Fibroblast of lung (primary cell): ENCODE measurements around the gene EWSR1. TPM values are rescaled to one million over a fixed set of nuclear protein-coding genes. Genes with fewer than 3 reads are reported as not detected.

Experiments
- DNase-seq, 2 donors: peaks; one replicate each; pipeline versions ENCODE4 v3.0.0 to v3.0.0-alpha.2; 2010; ENCODE audit warnings: low read depth in 2 of 2
- H2AFZ ChIP-seq: 2 replicates; pipeline ENCODE4 v1.5.1; 2012; ENCODE audit warnings: low read length, control low read depth, inconsistent platforms
- H3K27ac ChIP-seq: 2 replicates; pipeline ENCODE4 v1.5.1; 2011; ENCODE audit warnings: low read length, control low read depth; ENCODE audit not compliant: insufficient read depth
- H3K27me3 ChIP-seq: 2 replicates; pipeline ENCODE4 v1.5.1; 2011; ENCODE audit warnings: mild to moderate bottlenecking, low read length; ENCODE audit not compliant: control insufficient read depth, insufficient read depth
- H3K36me3 ChIP-seq: 2 replicates; pipeline ENCODE4 v1.5.1; 2011; ENCODE audit warnings: low read length; ENCODE audit not compliant: control insufficient read depth, insufficient read depth
- H3K4me1 ChIP-seq: 2 replicates; pipeline ENCODE4 v1.5.1; 2011; ENCODE audit warnings: low read length; ENCODE audit not compliant: control insufficient read depth, insufficient read depth; ENCODE audit errors: extremely low read depth
- H3K4me2 ChIP-seq: 2 replicates; pipeline ENCODE4 v1.5.1; 2011; ENCODE audit warnings: low read length, control low read depth; ENCODE audit not compliant: insufficient read depth; ENCODE audit errors: extremely low read depth
- H3K4me3 ChIP-seq, 4 experiments: fragments of 200-600 bp in 1 of 4; sonication (generic) in 1 of 4; replicated peaks in 1 of 4; 2 replicates each; pipeline ENCODE4 v1.5.1; 2011 to 2016; ENCODE audit warnings: low read length in 4 of 4, low read depth in 3 of 4, mild to moderate bottlenecking in 3 of 4, control low read depth in 2 of 4, inconsistent platforms in 1 of 4, mixed read lengths in 1 of 4; ENCODE audit not compliant: insufficient read depth in 1 of 4; ENCODE audit errors: control extremely low read depth in 1 of 4
- H3K79me2 ChIP-seq: 2 replicates; pipeline ENCODE4 v1.5.1; 2012; ENCODE audit warnings: mild to moderate bottlenecking, low read length, inconsistent platforms; ENCODE audit not compliant: control insufficient read depth, insufficient read depth
- H3K9ac ChIP-seq: 2 replicates; pipeline ENCODE4 v1.5.1; 2011; ENCODE audit warnings: mild to moderate bottlenecking, low read length, control low read depth; ENCODE audit not compliant: insufficient read depth
- H3K9me3 ChIP-seq: 2 replicates; pipeline ENCODE4 v1.5.1; 2012; ENCODE audit warnings: low read depth, low read length; ENCODE audit not compliant: control insufficient read depth, insufficient read depth
- H4K20me1 ChIP-seq: 2 replicates; pipeline ENCODE4 v1.5.1; 2011; ENCODE audit warnings: low read length; ENCODE audit not compliant: control insufficient read depth, insufficient read depth; ENCODE audit errors: extremely low read depth
- EZH2 ChIP-seq: IDR thresholded peaks from 2 replicates; pipeline ENCODE4 v1.5.1; 2012; ENCODE audit warnings: low read length, control low read depth, mild to moderate bottlenecking; ENCODE audit errors: missing control alignments
- polyA plus RNA-seq, 2 donors: library from polyadenylated mRNA; depleted of rRNA in 1 of 2; stranded (reverse) in 1 of 2; unstranded in 1 of 2; fragments of >200 nt; gene quantifications; 2 replicates each; pipeline ENCODE4 v1.2.1, GENCODE V29; 2011 to 2012; ENCODE audit warnings: missing spikeins in 1 of 2
- total RNA-seq: library from RNA; depleted of rRNA; stranded (reverse); fragments of >200 nt; gene quantifications from 2 replicates; pipeline ENCODE4 v1.2.1, GENCODE V29; 2014
- TF ChIP-seq, protein P1 (sequence below), 2 donors: IDR thresholded peaks in 1 of 2; conservative IDR thresholded peaks in 1 of 2; 1 replicate in 1 of 2; 2 replicates in 1 of 2; pipeline ENCODE4 v1.5.1; 2011 to 2012; ENCODE audit warnings: low read length in 2 of 2, control low read depth in 1 of 2, inconsistent platforms in 1 of 2, low read depth in 1 of 2, mild to moderate bottlenecking in 1 of 2

EWSR1 gene
- total and polyA plus RNA-seq, 2 donors (not counting 1 experiment from before 2014, with no cell fraction given): 150 to 172 TPM

DNA sequence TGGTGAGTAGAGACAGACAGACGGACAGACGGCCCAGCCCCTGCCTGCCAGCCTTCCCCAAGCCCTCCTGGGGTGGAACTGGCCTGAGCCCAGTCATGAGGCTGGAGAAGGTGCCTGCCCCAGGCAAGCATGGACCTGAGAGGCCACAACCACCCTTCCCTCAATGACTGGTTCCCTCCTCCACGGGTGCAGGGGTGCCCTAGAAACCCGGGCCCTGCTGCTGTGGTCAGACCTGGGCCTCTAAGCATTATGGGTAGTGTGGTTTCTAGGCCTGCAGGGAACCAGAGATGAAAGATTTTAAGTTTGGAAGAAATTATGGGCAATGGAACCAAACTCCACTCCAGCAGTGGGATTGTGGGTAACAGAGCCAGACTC, 13.8 kb upstream of the EWSR1 start:
- Histone ChIP-seq H3K36me3 (no peaks in the 10 kb centered on the region), H3K27me3 (no peaks in the 10 kb centered on the region), H3K4me1 (no peaks in the 10 kb centered on the region), H3K9me3 (no peaks in the 10 kb centered on the region), H3K9ac (no peak overlapping the region), H3K27ac (no peak overlapping the region), H3K79me2 (no peaks in the 10 kb centered on the region), H3K4me3 (no peak overlapping the region), H3K4me2 (no peak overlapping the region), H4K20me1 (no peaks in the 10 kb centered on the region), H2AFZ (no peak overlapping the region)
- TF ChIP-seq, protein P1, sequence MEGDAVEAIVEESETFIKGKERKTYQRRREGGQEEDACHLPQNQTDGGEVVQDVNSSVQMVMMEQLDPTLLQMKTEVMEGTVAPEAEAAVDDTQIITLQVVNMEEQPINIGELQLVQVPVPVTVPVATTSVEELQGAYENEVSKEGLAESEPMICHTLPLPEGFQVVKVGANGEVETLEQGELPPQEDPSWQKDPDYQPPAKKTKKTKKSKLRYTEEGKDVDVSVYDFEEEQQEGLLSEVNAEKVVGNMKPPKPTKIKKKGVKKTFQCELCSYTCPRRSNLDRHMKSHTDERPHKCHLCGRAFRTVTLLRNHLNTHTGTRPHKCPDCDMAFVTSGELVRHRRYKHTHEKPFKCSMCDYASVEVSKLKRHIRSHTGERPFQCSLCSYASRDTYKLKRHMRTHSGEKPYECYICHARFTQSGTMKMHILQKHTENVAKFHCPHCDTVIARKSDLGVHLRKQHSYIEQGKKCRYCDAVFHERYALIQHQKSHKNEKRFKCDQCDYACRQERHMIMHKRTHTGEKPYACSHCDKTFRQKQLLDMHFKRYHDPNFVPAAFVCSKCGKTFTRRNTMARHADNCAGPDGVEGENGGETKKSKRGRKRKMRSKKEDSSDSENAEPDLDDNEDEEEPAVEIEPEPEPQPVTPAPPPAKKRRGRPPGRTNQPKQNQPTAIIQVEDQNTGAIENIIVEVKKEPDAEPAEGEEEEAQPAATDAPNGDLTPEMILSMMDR (conservative IDR thresholded peaks at IDR 0.05 in 1 of 2, IDR thresholded peaks at IDR 0.05 in 1 of 2; ENCODE audit: low read depth in 1 of 2, low read length in 2 of 2): no peak
- no peak for TF ChIP-seq EZH2
- DNase-seq: no peak

- Histone ChIP-seq H3K9me3 (no peaks in the 10 kb centered on the region), H2AFZ (no peak overlapping the region), H3K27me3 (no peaks in the 10 kb centered on the region), H3K27ac (no peak overlapping the region), H3K4me3 (no peak overlapping the region), H3K4me1 (no peaks in the 10 kb centered on the region), H3K9ac (no peak overlapping the region), H4K20me1 (no peaks in the 10 kb centered on the region), H3K4me2 (no peak overlapping the region), H3K79me2 (no peaks in the 10 kb centered on the region), H3K36me3 (no peaks in the 10 kb centered on the region)
- no peak for DNase-seq
- TF ChIP-seq, protein P1 (conservative IDR thresholded peaks at IDR 0.05 in 1 of 2, IDR thresholded peaks at IDR 0.05 in 1 of 2; ENCODE audit: low read depth in 1 of 2, low read length in 2 of 2): no peak
- TF ChIP-seq EZH2: no peak
Observed at GRCh38 chr22:29255064-29255621, 12.9 kb upstream of the EWSR1 start.

DNA sequence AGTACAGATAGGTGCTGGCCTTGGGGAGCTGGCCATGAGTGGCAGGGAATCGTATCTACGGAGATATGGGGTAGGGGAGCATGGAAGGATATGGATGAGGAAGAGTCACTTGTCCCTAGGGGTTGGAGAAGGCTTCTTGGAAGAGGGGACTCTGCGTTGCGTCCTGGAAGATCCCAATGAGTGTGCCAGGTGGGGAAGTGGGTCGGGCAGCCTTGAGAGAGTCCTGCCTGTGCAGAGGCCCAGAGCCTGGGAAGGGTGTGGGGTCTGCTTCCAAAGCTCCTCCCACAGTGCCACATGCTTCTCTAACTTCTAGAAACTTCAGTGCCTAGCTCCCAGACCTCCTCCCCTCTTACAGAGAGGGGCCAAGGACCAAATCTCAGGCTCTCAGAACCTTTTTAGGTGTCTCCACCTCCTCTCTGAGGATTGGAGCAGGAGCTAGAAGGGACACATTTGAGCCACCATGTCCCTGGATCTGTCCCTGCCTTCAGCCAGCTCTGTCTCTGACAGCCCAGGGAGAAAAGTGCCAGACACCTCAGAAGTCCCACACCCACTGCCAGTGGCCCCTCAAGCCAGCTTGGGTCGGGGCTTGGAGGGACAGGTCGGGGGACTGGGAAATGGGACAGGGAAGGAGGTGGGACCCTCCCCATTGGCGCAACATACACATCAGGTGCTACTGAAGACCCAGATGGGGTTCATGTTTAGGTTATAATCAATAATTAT, 11.3 kb upstream of the EWSR1 start:
- Histone ChIP-seq H4K20me1 (no peaks in the 10 kb centered on the region), H3K36me3 (no peaks in the 10 kb centered on the region), H2AFZ (no peak overlapping the region), H3K79me2 (no peaks in the 10 kb centered on the region), H3K27me3 (no peaks in the 10 kb centered on the region), H3K4me2 (no peak overlapping the region), H3K9me3 (no peaks in the 10 kb centered on the region), H3K4me1 (no peaks in the 10 kb centered on the region), H3K27ac (no peak overlapping the region), H3K4me3 (no peak overlapping the region), H3K9ac (no peak overlapping the region)
- no peak for DNase-seq
- no peak for TF ChIP-seq EZH2
